ENCODE results near the gene NRXN3.

DNA sequence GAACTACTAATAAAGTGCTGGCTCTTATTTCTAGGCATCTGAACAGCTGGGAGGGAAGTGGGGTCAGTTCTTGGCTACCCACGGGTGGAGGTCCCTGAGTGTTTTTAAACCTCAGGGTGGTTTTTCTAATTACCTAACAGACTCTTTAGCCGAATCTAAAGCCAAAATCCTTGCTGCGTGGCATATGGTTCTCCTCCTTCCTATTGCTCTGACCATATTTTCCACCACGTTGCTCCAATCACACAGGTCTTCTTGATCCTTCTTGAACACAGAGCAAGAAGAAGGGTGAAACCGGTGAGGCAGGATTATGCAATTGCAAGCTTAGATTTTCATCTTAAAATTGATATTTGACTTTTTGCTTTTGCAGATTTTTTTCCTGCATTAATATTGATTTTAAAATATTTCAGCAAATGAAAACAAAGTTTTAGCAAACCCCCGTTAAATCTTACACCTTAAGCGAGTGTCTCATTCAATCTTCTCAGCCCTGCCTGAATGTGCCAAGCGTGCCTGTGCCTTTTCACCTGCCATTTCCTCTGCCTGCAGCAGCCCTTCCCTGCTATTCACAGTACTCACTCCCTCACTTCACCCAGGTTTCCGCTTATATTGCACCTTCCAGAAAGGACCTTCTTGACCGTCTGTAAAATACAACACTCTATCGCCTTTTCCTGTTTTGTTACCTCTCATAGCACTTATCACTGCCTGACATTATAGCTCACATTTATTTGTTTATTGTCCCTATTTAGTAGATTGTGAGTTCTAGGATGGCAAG is 1535.1 kb downstream of the NRXN3 start:
- TF ChIP-seq, protein P1, sequence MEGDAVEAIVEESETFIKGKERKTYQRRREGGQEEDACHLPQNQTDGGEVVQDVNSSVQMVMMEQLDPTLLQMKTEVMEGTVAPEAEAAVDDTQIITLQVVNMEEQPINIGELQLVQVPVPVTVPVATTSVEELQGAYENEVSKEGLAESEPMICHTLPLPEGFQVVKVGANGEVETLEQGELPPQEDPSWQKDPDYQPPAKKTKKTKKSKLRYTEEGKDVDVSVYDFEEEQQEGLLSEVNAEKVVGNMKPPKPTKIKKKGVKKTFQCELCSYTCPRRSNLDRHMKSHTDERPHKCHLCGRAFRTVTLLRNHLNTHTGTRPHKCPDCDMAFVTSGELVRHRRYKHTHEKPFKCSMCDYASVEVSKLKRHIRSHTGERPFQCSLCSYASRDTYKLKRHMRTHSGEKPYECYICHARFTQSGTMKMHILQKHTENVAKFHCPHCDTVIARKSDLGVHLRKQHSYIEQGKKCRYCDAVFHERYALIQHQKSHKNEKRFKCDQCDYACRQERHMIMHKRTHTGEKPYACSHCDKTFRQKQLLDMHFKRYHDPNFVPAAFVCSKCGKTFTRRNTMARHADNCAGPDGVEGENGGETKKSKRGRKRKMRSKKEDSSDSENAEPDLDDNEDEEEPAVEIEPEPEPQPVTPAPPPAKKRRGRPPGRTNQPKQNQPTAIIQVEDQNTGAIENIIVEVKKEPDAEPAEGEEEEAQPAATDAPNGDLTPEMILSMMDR (IDR thresholded peaks at IDR 0.05) = no peak
- TF ChIP-seq SIN3A (IDR thresholded peaks at IDR 0.05; ENCODE audit: borderline replicate concordance, insufficient read depth, low read depth, low read length) (no peak), TCF7L2 (IDR thresholded peaks at IDR 0.05; ENCODE audit: low read depth, low read length) (no peak), POLR2AphosphoS5 (IDR thresholded peaks at IDR 0.05; ENCODE audit: low read depth, low read length) (no peak)

Data from Panc1 (cell line).